Measurements from ENCODE around the gene XG. TPM values are rescaled to one million over a fixed set of nuclear protein-coding genes. Genes with fewer than 3 reads are reported as not detected.
A peak's percentile ranks its signal among the peaks of the same experiment; 100 is the strongest.
"Not testable (repeated sequence)": the region's sequence is repeated elsewhere in the genome, so short reads cannot be mapped to it uniquely, and the experiment has no call there.

The XG gene
- total RNA-seq, 1 donor from 2014 or later = 0.35 TPM

GRCh38 chrX:2801223-2801622, 49.4 kb downstream of the XG start:
- DNase-seq (no peak), ATAC-seq (ENCODE audit: poor library complexity) (no peak)
- intact Hi-C loops (cut with DNase I) = no loop called here

- intact Hi-C loops (cut with DNase I); DNase-seq; ATAC-seq (ENCODE audit: poor library complexity): not testable (repeated sequence)
These were observed 50.7 kb downstream of the XG start for GRCh38 chrX:2802376-2803090.

- ATAC-seq (ENCODE audit: poor library complexity); DNase-seq; intact Hi-C loops (cut with DNase I): not testable (repeated sequence)
These were observed 51.6 kb downstream of the XG start for GRCh38 chrX:2803486-2803885.

- DNase-seq; ATAC-seq (ENCODE audit: poor library complexity); intact Hi-C loops (cut with DNase I): not testable (repeated sequence)
These were observed 52.4 kb downstream of the XG start for GRCh38 chrX:2804106-2804843.

- intact Hi-C loops (cut with DNase I) = not testable (repeated sequence)
- ATAC-seq (ENCODE audit: poor library complexity) (peak; percentile 78), DNase-seq (peak; percentile 47)
These were observed 53.0 kb downstream of the XG start for GRCh38 chrX:2804858-2805257.

- intact Hi-C loops (cut with DNase I) = loop anchor here (5.0 kb wide), 1 partner anchor 169 kb away; no protein-coding TSS in a partner anchor
- ATAC-seq (ENCODE audit: poor library complexity) (no peak), DNase-seq (no peak)
These were observed 59.4 kb downstream of the XG start for GRCh38 chrX:2811271-2811670.

GRCh38 chrX:2812161-2812907, 60.5 kb downstream of the XG start:
- ATAC-seq (ENCODE audit: poor library complexity) = peak; percentile 69
- intact Hi-C loops (cut with DNase I) = loop anchor here (5.0 kb wide), 1 partner anchor 170 kb away; no protein-coding TSS in a partner anchor

GRCh38 chrX:2817036-2817435, 65.2 kb downstream of the XG start:
- ATAC-seq (ENCODE audit: poor library complexity) (no peak), DNase-seq (no peak)
- intact Hi-C loops (cut with DNase I) = no loop called here

More at GRCh38 chrX:2812161-2812907, 60.5 kb downstream of the XG start:
- not testable (repeated sequence) for DNase-seq

GRCh38 chrX:2819345-2820135, 67.7 kb downstream of the XG start:
- intact Hi-C loops (cut with DNase I) = no loop called here
- ATAC-seq (ENCODE audit: poor library complexity) (no peak), DNase-seq (no peak)

GRCh38 chrX:2820136-2820771, 68.4 kb downstream of the XG start:
- intact Hi-C loops (cut with DNase I) = no loop called here
- no peak for DNase-seq
- ATAC-seq (ENCODE audit: poor library complexity) = no peak

- DNase-seq = no peak
- intact Hi-C loops (cut with DNase I) = no loop called here
- ATAC-seq (ENCODE audit: poor library complexity) = no peak
These were observed 72.1 kb downstream of the XG start for GRCh38 chrX:2823795-2824386.

- ATAC-seq (ENCODE audit: poor library complexity) (no peak), DNase-seq (no peak)
- intact Hi-C loops (cut with DNase I) = no loop called here
These were observed 73.0 kb downstream of the XG start for GRCh38 chrX:2824886-2825285.

- DNase-seq = no peak
- intact Hi-C loops (cut with DNase I) = no loop called here
These were observed 76.6 kb downstream of the XG start, which contains the start of gene GYG2 for GRCh38 chrX:2828344-2828958. GYG2 (plus strand) TSS chrX:2828930; CDS start chrX:2830189, 1,259 bp downstream.

GRCh38 chrX:2828959-2829411, 77.1 kb downstream of the XG start:
- ATAC-seq (ENCODE audit: poor library complexity) = peak; percentile 45
- DNase-seq = no peak
- intact Hi-C loops (cut with DNase I) = no loop called here

More at GRCh38 chrX:2828344-2828958, 76.6 kb downstream of the XG start, which contains the start of gene GYG2:
- ATAC-seq (ENCODE audit: poor library complexity) = peak; percentile 15

GRCh38 chrX:2829469-2830246, 77.8 kb downstream of the XG start:
- no peak for DNase-seq
- ATAC-seq (ENCODE audit: poor library complexity) = no peak
- intact Hi-C loops (cut with DNase I) = no loop called here

- intact Hi-C loops (cut with DNase I) = no loop called here
- no peak for DNase-seq
- ATAC-seq (ENCODE audit: poor library complexity) = no peak
These were observed 79.8 kb downstream of the XG start for GRCh38 chrX:2831471-2832228.
